ENCODE data around the gene CRACR2A. TPM values are rescaled to one million over a fixed set of nuclear protein-coding genes. Genes with fewer than 3 reads are reported as not detected.

CRACR2A gene
- total and polyA plus RNA-seq, 2 of the 8 experiments (the other 6 are each of a cell fraction or from before 2014, with no cell fraction given), result 0.85 to 3.2 TPM

GRCh38 chr12:3587402-3588013, 165.4 kb downstream of the CRACR2A start:
- no peak overlapping the region for H3K56ac ChIP-seq (replicated peaks; ENCODE audit: insufficient read length, low read depth, low read length)
- H3K4me1 ChIP-seq (replicated peaks in 1 of 4; ENCODE audit: control insufficient read depth in 3 of 4, insufficient read depth in 4 of 4, low read length in 3 of 4), result peaks cover 2 to 3% (median 3%) of the 10 kb centered on the region in 4 experiments; a peak in 5 of 7 replicates
- no peak overlapping the region for H3K4ac ChIP-seq (replicated peaks; ENCODE audit: insufficient read length, low read depth, low read length)
- FAIRE-seq (peak; percentile 7), DNase-seq (ENCODE audit: low read depth in 1 of 2, low spot score in 2 of 2) (no peak)
- no peak overlapping the region for H4K8ac ChIP-seq (ENCODE audit: extremely low read depth, insufficient read depth, low read length)
- H2AK5ac ChIP-seq (ENCODE audit: low read depth, low read length), result no peak overlapping the region
- H4K91ac ChIP-seq (replicated peaks; ENCODE audit: insufficient read length, low read length), result no peak overlapping the region
- no peaks in the 10 kb centered on the region for H3K27me3 ChIP-seq (replicated peaks in 1 of 4; ENCODE audit: control insufficient read depth in 3 of 4, extremely low read depth in 1 of 4, insufficient read depth in 3 of 4, low read length in 3 of 4)
- H2BK120ac ChIP-seq (replicated peaks; ENCODE audit: low read depth, low read length), result no peak overlapping the region
- no peak overlapping the region for H4K5ac ChIP-seq (ENCODE audit: insufficient read length, low read depth, low read length)
- ChIA-PET CTCF (ENCODE audit: partially characterized antibody) (interaction anchor here (0.8 to 1.5 kb wide), 4 partner anchors 131 to 289 kb away, joined by 3 read pairs; no protein-coding TSS in a partner anchor), POLR2A (ENCODE audit: partially characterized antibody) (no interaction called here)
- H3K79me2 ChIP-seq (ENCODE audit: control insufficient read depth in 1 of 2, insufficient read depth in 2 of 2, low read length in 2 of 2), result no peaks in the 10 kb centered on the region
- WGBS, 2 experiments (ENCODE audit: extremely low coverage in 1 of 2, insufficient coverage in 1 of 2, insufficient read length in 1 of 2, insufficient replicate concordance in 2 of 2, low coverage in 1 of 2, low lambda C conversion rate in 2 of 2, missing lambda C conversion rate in 1 of 2), result 57% methylated on average over 9 of the region's 9 CpGs; no CpG with 5 or more reads in 1 of the 2 experiments
- no peak overlapping the region for H3K23ac ChIP-seq (ENCODE audit: insufficient read length)
- H2BK5ac ChIP-seq (ENCODE audit: low read depth, low read length), result no peak overlapping the region
- H3K9ac ChIP-seq (replicated peaks in 1 of 4; ENCODE audit: extremely low read depth in 1 of 4, low read depth in 3 of 4, low read length in 3 of 4), result no peak overlapping the region
- H2BK20ac ChIP-seq (ENCODE audit: low read length), result no peak overlapping the region
- no peak overlapping the region; a peak in 1 of 4 replicates for H3K4me2 ChIP-seq (ENCODE audit: insufficient read depth in 1 of 2, low read depth in 2 of 2, low read length in 2 of 2)
- H4K20me1 ChIP-seq (replicated peaks in 1 of 2; ENCODE audit: control insufficient read depth in 1 of 2, insufficient read depth in 2 of 2, low read length in 2 of 2), result no peaks in the 10 kb centered on the region
- no peaks in the 10 kb centered on the region for H3K23me2 ChIP-seq (ENCODE audit: low read depth, low read length)
- no peak overlapping the region for H3K4me3 ChIP-seq (ENCODE audit: extremely low read depth in 1 of 4, insufficient read depth in 2 of 4, low read depth in 3 of 4, low read length in 4 of 4)
- no peaks in the 10 kb centered on the region for H3K79me1 ChIP-seq (ENCODE audit: low read depth, low read length)
- no peak for TF ChIP-seq POLR2A (IDR thresholded peaks at IDR 0.05; ENCODE audit: control extremely low read depth in 1 of 2, low read depth in 2 of 2, low read length in 2 of 2)
- TF ChIP-seq CHD1 (IDR thresholded peaks at IDR 0.05; ENCODE audit: low read depth, low read length), result no peak
- TF ChIP-seq RAD21 (IDR thresholded peaks at IDR 0.05 in 1 of 2, conservative IDR thresholded peaks at IDR 0.05 in 1 of 2; ENCODE audit: low read depth in 2 of 2, low read length in 2 of 2), result 0 out of 4 replicates have a peak, but pooled peaks of 1 of the 2 experiments have one; percentile 8
- no peak overlapping the region for H3K27ac ChIP-seq (ENCODE audit: low read depth, low read length)
- peaks cover 2 to 6% of the 10 kb centered on the region in 2 experiments; a peak in 2 of 4 replicates for H3K9me3 ChIP-seq (ENCODE audit: insufficient read depth in 2 of 2, low read depth in 1 of 2, low read length in 1 of 2)
- H2BK15ac ChIP-seq (ENCODE audit: low read length), result 0 out of 2 replicates have a peak overlapping the region, but pooled peaks have one; percentile 54
- H3K36me3 ChIP-seq (ENCODE audit: control insufficient read depth in 2 of 4, insufficient read depth in 4 of 4, low read length in 3 of 4), result no peaks in the 10 kb centered on the region; a peak in 1 of 8 replicates
- no peak overlapping the region for H3K18ac ChIP-seq (ENCODE audit: extremely low read depth, low read length)
- H2BK12ac ChIP-seq (ENCODE audit: low read depth, low read length), result no peak overlapping the region
- H3K14ac ChIP-seq (ENCODE audit: insufficient read length), result no peak overlapping the region
- H2AFZ ChIP-seq (ENCODE audit: low read length), result no peak overlapping the region
